ENCODE data around the gene WDR88.
"Not testable (repeated sequence)": the region's sequence is repeated elsewhere in the genome, so short reads cannot be mapped to it uniquely, and the experiment has no call there.

WDR88 gene

GRCh38 chr19:33202546-33203507, 70.9 kb downstream of the WDR88 start:
- H3K4me1 Mint-ChIP-seq (ENCODE audit: low read depth) = peaks cover 29% of the 10 kb centered on the region
- no peak overlapping the region for H3K4me3 Mint-ChIP-seq
- no peak overlapping the region for H3K27ac Mint-ChIP-seq
- H3K36me3 Mint-ChIP-seq (ENCODE audit: low read depth) = peaks cover 52% of the 10 kb centered on the region
- intact Hi-C loops (cut with micrococcal nuclease) = no loop called here
- H3K27me3 Mint-ChIP-seq = no peaks in the 10 kb centered on the region
- no peaks in the 10 kb centered on the region for H3K9me3 Mint-ChIP-seq

GRCh38 chr19:33203529-33203928, 71.6 kb downstream of the WDR88 start:
- intact Hi-C loops (cut with micrococcal nuclease) = no loop called here
- H3K4me1 Mint-ChIP-seq (ENCODE audit: low read depth) = peaks cover 36% of the 10 kb centered on the region
- no peaks in the 10 kb centered on the region for H3K27me3 Mint-ChIP-seq
- H3K4me3 Mint-ChIP-seq = no peak overlapping the region
- H3K9me3 Mint-ChIP-seq = no peaks in the 10 kb centered on the region
- peaks cover 50% of the 10 kb centered on the region for H3K36me3 Mint-ChIP-seq (ENCODE audit: low read depth)
- no peak overlapping the region for H3K27ac Mint-ChIP-seq

- intact Hi-C loops (cut with micrococcal nuclease) = no loop called here
- peaks cover 30% of the 10 kb centered on the region for H3K4me1 Mint-ChIP-seq (ENCODE audit: low read depth)
- no peaks in the 10 kb centered on the region for H3K9me3 Mint-ChIP-seq
- H3K4me3 Mint-ChIP-seq = no peak overlapping the region
- H3K27me3 Mint-ChIP-seq = no peaks in the 10 kb centered on the region
- peaks cover 42% of the 10 kb centered on the region for H3K36me3 Mint-ChIP-seq (ENCODE audit: low read depth)
- H3K27ac Mint-ChIP-seq = no peak overlapping the region
Measured at GRCh38 chr19:33204136-33204973, 72.4 kb downstream of the WDR88 start.

GRCh38 chr19:33205110-33205509, 73.2 kb downstream of the WDR88 start:
- Mint-ChIP-seq H3K4me1 (ENCODE audit: low read depth) (peaks cover 22% of the 10 kb centered on the region), H3K27ac (no peak overlapping the region), H3K27me3 (no peaks in the 10 kb centered on the region), H3K36me3 (ENCODE audit: low read depth) (peaks cover 42% of the 10 kb centered on the region), H3K9me3 (no peaks in the 10 kb centered on the region), H3K4me3 (no peak overlapping the region)
- intact Hi-C loops (cut with micrococcal nuclease) = no loop called here

GRCh38 chr19:33205531-33206260, 73.8 kb downstream of the WDR88 start:
- H3K36me3 Mint-ChIP-seq (ENCODE audit: low read depth) = peaks cover 42% of the 10 kb centered on the region

GRCh38 chr19:33206261-33207039, 74.5 kb downstream of the WDR88 start:
- Mint-ChIP-seq H3K36me3 (ENCODE audit: low read depth) (peaks cover 42% of the 10 kb centered on the region), H3K4me1 (ENCODE audit: low read depth) (peaks cover 10% of the 10 kb centered on the region), H3K9me3 (no peaks in the 10 kb centered on the region), H3K27ac (no peak overlapping the region), H3K4me3 (no peak overlapping the region), H3K27me3 (no peaks in the 10 kb centered on the region)
- intact Hi-C loops (cut with micrococcal nuclease) = no loop called here

More at GRCh38 chr19:33205531-33206260, 73.8 kb downstream of the WDR88 start:
- H3K4me1 Mint-ChIP-seq (ENCODE audit: low read depth) = peaks cover 17% of the 10 kb centered on the region
- no peaks in the 10 kb centered on the region for H3K9me3 Mint-ChIP-seq
- no peak overlapping the region for H3K27ac Mint-ChIP-seq
- no peak overlapping the region for H3K4me3 Mint-ChIP-seq
- H3K27me3 Mint-ChIP-seq = no peaks in the 10 kb centered on the region
- intact Hi-C loops (cut with micrococcal nuclease) = no loop called here

- H3K4me3 Mint-ChIP-seq = no peak overlapping the region
- no peak overlapping the region for H3K27ac Mint-ChIP-seq
- peaks cover 42% of the 10 kb centered on the region for H3K36me3 Mint-ChIP-seq (ENCODE audit: low read depth)
- H3K27me3 Mint-ChIP-seq = no peaks in the 10 kb centered on the region
- H3K4me1 Mint-ChIP-seq (ENCODE audit: low read depth) = peaks cover 8% of the 10 kb centered on the region
- intact Hi-C loops (cut with micrococcal nuclease) = no loop called here
- no peaks in the 10 kb centered on the region for H3K9me3 Mint-ChIP-seq
Measured at GRCh38 chr19:33207040-33207620, 75.2 kb downstream of the WDR88 start.

- no peaks in the 10 kb centered on the region for H3K9me3 Mint-ChIP-seq
- no peak overlapping the region for H3K27ac Mint-ChIP-seq
- peaks cover 8% of the 10 kb centered on the region for H3K4me1 Mint-ChIP-seq (ENCODE audit: low read depth)
- no peak overlapping the region for H3K4me3 Mint-ChIP-seq
- H3K27me3 Mint-ChIP-seq = no peaks in the 10 kb centered on the region
- intact Hi-C loops (cut with micrococcal nuclease) = no loop called here
- H3K36me3 Mint-ChIP-seq (ENCODE audit: low read depth) = peaks cover 38% of the 10 kb centered on the region
Measured at GRCh38 chr19:33207903-33208302, 76.0 kb downstream of the WDR88 start.

GRCh38 chr19:33208371-33208895, 76.5 kb downstream of the WDR88 start:
- H3K36me3 Mint-ChIP-seq (ENCODE audit: low read depth) = peaks cover 33% of the 10 kb centered on the region
- no peak overlapping the region for H3K27ac Mint-ChIP-seq
- H3K27me3 Mint-ChIP-seq = no peaks in the 10 kb centered on the region
- intact Hi-C loops (cut with micrococcal nuclease) = no loop called here
- peaks cover 8% of the 10 kb centered on the region for H3K4me1 Mint-ChIP-seq (ENCODE audit: low read depth)
- H3K4me3 Mint-ChIP-seq = no peak overlapping the region
- H3K9me3 Mint-ChIP-seq = no peaks in the 10 kb centered on the region

- H3K27me3 Mint-ChIP-seq = no peaks in the 10 kb centered on the region
- no peaks in the 10 kb centered on the region for H3K9me3 Mint-ChIP-seq
- peaks cover 8% of the 10 kb centered on the region for H3K4me1 Mint-ChIP-seq (ENCODE audit: low read depth)
- intact Hi-C loops (cut with micrococcal nuclease) = no loop called here
- no peak overlapping the region for H3K27ac Mint-ChIP-seq
- peaks cover 27% of the 10 kb centered on the region for H3K36me3 Mint-ChIP-seq (ENCODE audit: low read depth)
- no peak overlapping the region for H3K4me3 Mint-ChIP-seq
Measured at GRCh38 chr19:33208904-33209849, 77.3 kb downstream of the WDR88 start.

- H3K9me3 Mint-ChIP-seq; H3K4me3 Mint-ChIP-seq; H3K27me3 Mint-ChIP-seq; H3K27ac Mint-ChIP-seq; H3K4me1 Mint-ChIP-seq (ENCODE audit: low read depth); intact Hi-C loops (cut with micrococcal nuclease): not testable (repeated sequence)
- H3K36me3 Mint-ChIP-seq (ENCODE audit: low read depth) = peaks cover 20% of the 10 kb centered on the region
Measured at GRCh38 chr19:33209850-33210230, 77.9 kb downstream of the WDR88 start.
